HEK293 (cell line): ENCODE measurements around the gene PRTN3.

Source experiments
- BCL6B ChIP-seq: fragments of 450-650 bp; formaldehyde crosslinking; IDR thresholded peaks from 2 replicates; pipeline ENCODE4 v1.5.1; 2017; ENCODE audit warnings: missing biosample characterization, missing genetic modification characterization
- KLF7 ChIP-seq: fragments of 450-650 bp; formaldehyde crosslinking; IDR thresholded peaks from 2 replicates; pipeline ENCODE4 v1.5.1; 2016; ENCODE audit warnings: missing biosample characterization, missing genetic modification characterization, borderline replicate concordance
- MYNN ChIP-seq: fragments of 450-650 bp; formaldehyde crosslinking; IDR thresholded peaks from 2 replicates; pipeline ENCODE4 v1.5.1; 2016; ENCODE audit warnings: missing biosample characterization, missing genetic modification characterization, borderline replicate concordance
- PRDM4 ChIP-seq: fragments of 450-650 bp; formaldehyde crosslinking; IDR thresholded peaks from 2 replicates; pipeline ENCODE4 v1.5.1; 2017; ENCODE audit warnings: missing biosample characterization, missing genetic modification characterization
- SALL2 ChIP-seq: fragments of 450-650 bp; formaldehyde crosslinking; IDR thresholded peaks from 2 replicates; pipeline ENCODE4 v1.5.0; 2017; ENCODE audit warnings: missing biosample characterization, mild to moderate bottlenecking, missing genetic modification characterization, borderline replicate concordance
- SP3 ChIP-seq: fragments of 450-650 bp; formaldehyde crosslinking; IDR thresholded peaks from 2 replicates; pipeline ENCODE4 v1.5.1; 2016; ENCODE audit warnings: missing biosample characterization, missing genetic modification characterization
- ZFP69B ChIP-seq: fragments of 450-650 bp; formaldehyde crosslinking; IDR thresholded peaks from 2 replicates; pipeline ENCODE4 v1.5.1; 2016; ENCODE audit warnings: missing biosample characterization, missing genetic modification characterization
- ZNF211 ChIP-seq: fragments of 450-650 bp; formaldehyde crosslinking; IDR thresholded peaks from 2 replicates; pipeline ENCODE4 v1.5.1; 2016; ENCODE audit warnings: low read depth, missing biosample characterization, missing genetic modification characterization
- ZNF221 ChIP-seq: fragments of 450-650 bp; formaldehyde crosslinking; IDR thresholded peaks from 2 replicates; pipeline ENCODE4 v1.5.1; 2017; ENCODE audit warnings: missing biosample characterization, missing genetic modification characterization, borderline replicate concordance
- ZNF26 ChIP-seq: fragments of 450-650 bp; formaldehyde crosslinking; IDR thresholded peaks from 2 replicates; pipeline ENCODE4 v1.5.1; 2016; ENCODE audit warnings: missing biosample characterization, missing genetic modification characterization
- ZNF311 ChIP-seq: fragments of 450-650 bp; formaldehyde crosslinking; IDR thresholded peaks from 2 replicates; pipeline ENCODE4 v1.5.1; 2017; ENCODE audit warnings: missing biosample characterization, missing genetic modification characterization, borderline replicate concordance
- ZNF362 ChIP-seq: fragments of 450-650 bp; formaldehyde crosslinking; IDR thresholded peaks from 2 replicates; pipeline ENCODE4 v1.5.1; 2016; ENCODE audit warnings: missing biosample characterization, missing genetic modification characterization
- ZNF404 ChIP-seq: fragments of 450-650 bp; formaldehyde crosslinking; IDR thresholded peaks from 2 replicates; pipeline ENCODE4 v1.5.1; 2017; ENCODE audit warnings: missing biosample characterization, missing genetic modification characterization
- ZNF621 ChIP-seq: fragments of 450-650 bp; formaldehyde crosslinking; IDR thresholded peaks from 2 replicates; pipeline ENCODE4 v1.5.1; 2017; ENCODE audit warnings: missing biosample characterization, missing genetic modification characterization
- ZNF639 ChIP-seq: fragments of 450-650 bp; formaldehyde crosslinking; IDR thresholded peaks from 2 replicates; pipeline ENCODE4 v1.5.1; 2016; ENCODE audit warnings: missing biosample characterization, missing genetic modification characterization
- ZNF677 ChIP-seq: fragments of 450-650 bp; IDR thresholded peaks from 2 replicates; pipeline ENCODE4 v1.5.0; 2018; ENCODE audit warnings: missing biosample characterization, mild to moderate bottlenecking, missing genetic modification characterization, moderate library complexity
- ZNF747 ChIP-seq: fragments of 450-650 bp; formaldehyde crosslinking; IDR thresholded peaks from 2 replicates; pipeline ENCODE4 v1.5.1; 2016; ENCODE audit warnings: missing biosample characterization, missing genetic modification characterization
- TF ChIP-seq, protein P1 (sequence below): fragments of 450-650 bp; formaldehyde crosslinking; IDR thresholded peaks from 2 replicates; pipeline ENCODE4 v1.5.1; 2016; ENCODE audit warnings: missing biosample characterization, missing genetic modification characterization
- TF ChIP-seq, protein P2 (sequence below): fragments of 450-650 bp; formaldehyde crosslinking; IDR thresholded peaks from 2 replicates; pipeline ENCODE4 v1.5.1; 2016; ENCODE audit warnings: missing biosample characterization, missing genetic modification characterization
- TF ChIP-seq, protein P3 (sequence below): fragments of 450-650 bp; formaldehyde crosslinking; IDR thresholded peaks from 2 replicates; pipeline ENCODE4; 2016; ENCODE audit warnings: missing biosample characterization, missing genetic modification characterization
- TF ChIP-seq, protein P4 (sequence below): IDR thresholded peaks from 2 replicates; pipeline ENCODE4 v1.6.1; 2011; ENCODE audit warnings: mild to moderate bottlenecking, low read depth, low read length, borderline replicate concordance

PRTN3 gene

GRCh38 chr19:892894-893689 is 52.3 kb downstream of the PRTN3 start, which contains the start of the genes MED16 and RNU6-9 (continued):
- TF ChIP-seq PRDM4 (tag by site-specific recombination) (no peak), ZNF362 (tag by site-specific recombination) (peak; percentile 36; the same call in 1 of the 2 replicates), KLF7 (tag by site-specific recombination) (no peak), ZNF621 (tag by site-specific recombination) (no peak), ZNF211 (tag by site-specific recombination) (no peak), ZNF221 (tag by site-specific recombination) (no peak), SP3 (tag by site-specific recombination) (peak; percentile 83), MYNN (tag by site-specific recombination) (no peak), ZNF639 (tag by site-specific recombination) (peak; percentile 82; the same call in 1 of the 2 replicates), BCL6B (tag by site-specific recombination) (no peak), ZNF26 (tag by site-specific recombination) (no peak), ZNF677 (tag by site-specific recombination) (no peak), ZNF404 (tag by site-specific recombination) (no peak), ZFP69B (tag by site-specific recombination) (no peak; the same call in 1 of the 2 replicates), ZNF311 (tag by site-specific recombination) (no peak), SALL2 (tag by site-specific recombination) (no peak), ZNF747 (tag by site-specific recombination) (no peak)
- TF ChIP-seq, protein P1, sequence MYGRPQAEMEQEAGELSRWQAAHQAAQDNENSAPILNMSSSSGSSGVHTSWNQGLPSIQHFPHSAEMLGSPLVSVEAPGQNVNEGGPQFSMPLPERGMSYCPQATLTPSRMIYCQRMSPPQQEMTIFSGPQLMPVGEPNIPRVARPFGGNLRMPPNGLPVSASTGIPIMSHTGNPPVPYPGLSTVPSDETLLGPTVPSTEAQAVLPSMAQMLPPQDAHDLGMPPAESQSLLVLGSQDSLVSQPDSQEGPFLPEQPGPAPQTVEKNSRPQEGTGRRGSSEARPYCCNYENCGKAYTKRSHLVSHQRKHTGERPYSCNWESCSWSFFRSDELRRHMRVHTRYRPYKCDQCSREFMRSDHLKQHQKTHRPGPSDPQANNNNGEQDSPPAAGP (tag by site-specific recombination), result peak; percentile 66; the same call in 1 of the 2 replicates
- TF ChIP-seq, protein P2, sequence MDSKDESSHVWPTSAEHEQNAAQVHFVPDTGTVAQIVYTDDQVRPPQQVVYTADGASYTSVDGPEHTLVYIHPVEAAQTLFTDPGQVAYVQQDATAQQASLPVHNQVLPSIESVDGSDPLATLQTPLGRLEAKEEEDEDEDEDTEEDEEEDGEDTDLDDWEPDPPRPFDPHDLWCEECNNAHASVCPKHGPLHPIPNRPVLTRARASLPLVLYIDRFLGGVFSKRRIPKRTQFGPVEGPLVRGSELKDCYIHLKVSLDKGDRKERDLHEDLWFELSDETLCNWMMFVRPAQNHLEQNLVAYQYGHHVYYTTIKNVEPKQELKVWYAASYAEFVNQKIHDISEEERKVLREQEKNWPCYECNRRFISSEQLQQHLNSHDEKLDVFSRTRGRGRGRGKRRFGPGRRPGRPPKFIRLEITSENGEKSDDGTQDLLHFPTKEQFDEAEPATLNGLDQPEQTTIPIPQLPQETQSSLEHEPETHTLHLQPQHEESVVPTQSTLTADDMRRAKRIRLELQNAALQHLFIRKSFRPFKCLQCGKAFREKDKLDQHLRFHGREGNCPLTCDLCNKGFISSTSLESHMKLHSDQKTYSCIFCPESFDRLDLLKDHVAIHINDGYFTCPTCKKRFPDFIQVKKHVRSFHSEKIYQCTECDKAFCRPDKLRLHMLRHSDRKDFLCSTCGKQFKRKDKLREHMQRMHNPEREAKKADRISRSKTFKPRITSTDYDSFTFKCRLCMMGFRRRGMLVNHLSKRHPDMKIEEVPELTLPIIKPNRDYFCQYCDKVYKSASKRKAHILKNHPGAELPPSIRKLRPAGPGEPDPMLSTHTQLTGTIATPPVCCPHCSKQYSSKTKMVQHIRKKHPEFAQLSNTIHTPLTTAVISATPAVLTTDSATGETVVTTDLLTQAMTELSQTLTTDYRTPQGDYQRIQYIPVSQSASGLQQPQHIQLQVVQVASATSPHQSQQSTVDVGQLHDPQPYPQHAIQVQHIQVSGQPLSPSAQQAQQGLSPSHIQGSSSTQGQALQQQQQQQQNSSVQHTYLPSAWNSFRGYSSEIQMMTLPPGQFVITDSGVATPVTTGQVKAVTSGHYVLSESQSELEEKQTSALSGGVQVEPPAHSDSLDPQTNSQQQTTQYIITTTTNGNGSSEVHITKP, result peak; percentile 37; the same call in 1 of the 2 replicates
- TF ChIP-seq, protein P3, sequence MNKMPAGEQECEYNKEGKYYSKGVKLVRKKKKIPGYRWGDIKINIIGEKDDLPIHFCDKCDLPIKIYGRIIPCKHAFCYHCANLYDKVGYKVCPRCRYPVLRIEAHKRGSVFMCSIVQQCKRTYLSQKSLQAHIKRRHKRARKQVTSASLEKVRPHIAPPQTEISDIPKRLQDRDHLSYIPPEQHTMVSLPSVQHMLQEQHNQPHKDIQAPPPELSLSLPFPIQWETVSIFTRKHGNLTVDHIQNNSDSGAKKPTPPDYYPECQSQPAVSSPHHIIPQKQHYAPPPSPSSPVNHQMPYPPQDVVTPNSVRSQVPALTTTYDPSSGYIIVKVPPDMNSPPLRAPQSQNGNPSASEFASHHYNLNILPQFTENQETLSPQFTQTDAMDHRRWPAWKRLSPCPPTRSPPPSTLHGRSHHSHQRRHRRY, result no peak
- TF ChIP-seq, protein P4, sequence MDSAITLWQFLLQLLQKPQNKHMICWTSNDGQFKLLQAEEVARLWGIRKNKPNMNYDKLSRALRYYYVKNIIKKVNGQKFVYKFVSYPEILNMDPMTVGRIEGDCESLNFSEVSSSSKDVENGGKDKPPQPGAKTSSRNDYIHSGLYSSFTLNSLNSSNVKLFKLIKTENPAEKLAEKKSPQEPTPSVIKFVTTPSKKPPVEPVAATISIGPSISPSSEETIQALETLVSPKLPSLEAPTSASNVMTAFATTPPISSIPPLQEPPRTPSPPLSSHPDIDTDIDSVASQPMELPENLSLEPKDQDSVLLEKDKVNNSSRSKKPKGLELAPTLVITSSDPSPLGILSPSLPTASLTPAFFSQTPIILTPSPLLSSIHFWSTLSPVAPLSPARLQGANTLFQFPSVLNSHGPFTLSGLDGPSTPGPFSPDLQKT, result no peak
